NCI-H82 treated with DMSO at 0.1 percent for 48 hours (cell line): ENCODE data around the gene KCTD18.
A peak's percentile ranks its signal among the peaks of the same experiment; 100 is the strongest.

Experiments
- DNase-seq: peaks from one replicate; lab custom pipeline; 2025; ENCODE audit not compliant: unreplicated experiment; lab: John Stamatoyannopoulos, UW

KCTD18 gene

GRCh38 chr2:200509612-200510433, at the start of gene KCTD18:
Gene KCTD18 (minus strand): TSS chr2:200510068. CDS start chr2:200507016, 3,052 bp downstream.
- peak; percentile 54 for DNase-seq

GRCh38 chr2:200540793-200541192, 30.9 kb upstream of the KCTD18 start:
- no peak for DNase-seq

- no peak for DNase-seq
Observed at GRCh38 chr2:200538139-200538538, 28.3 kb upstream of the KCTD18 start.

- DNase-seq, result no peak
Observed at GRCh38 chr2:200534572-200534971, 24.7 kb upstream of the KCTD18 start.

GRCh38 chr2:200533754-200534153, 23.9 kb upstream of the KCTD18 start:
- DNase-seq, result no peak

GRCh38 chr2:200528228-200528627, 18.4 kb upstream of the KCTD18 start:
- DNase-seq, result no peak

- DNase-seq, result peak; percentile 89
Observed at GRCh38 chr2:200525882-200526651, 16.2 kb upstream of the KCTD18 start, which contains the start of gene SGO2. Gene SGO2 (plus strand): TSS chr2:200526207. CDS start chr2:200532976, 6,769 bp downstream.

GRCh38 chr2:200525551-200525881, 15.6 kb upstream of the KCTD18 start:
- DNase-seq, result no peak

GRCh38 chr2:200525066-200525465, 15.2 kb upstream of the KCTD18 start:
- DNase-seq, result no peak

GRCh38 chr2:200523604-200524003, 13.7 kb upstream of the KCTD18 start:
- no peak for DNase-seq

GRCh38 chr2:200523158-200523557, 13.3 kb upstream of the KCTD18 start:
- DNase-seq, result no peak

GRCh38 chr2:200515155-200515554, 5.3 kb upstream of the KCTD18 start:
- DNase-seq, result no peak

GRCh38 chr2:200509235-200509611, 645 bp downstream of the KCTD18 start:
- no peak for DNase-seq

- no peak for DNase-seq
Observed at GRCh38 chr2:200507179-200507578, 2.7 kb downstream of the KCTD18 start.

- no peak for DNase-seq
Observed at GRCh38 chr2:200506679-200507078, 3.2 kb downstream of the KCTD18 start.

- DNase-seq, result no peak
Observed at GRCh38 chr2:200502196-200502595, 7.7 kb downstream of the KCTD18 start.

- DNase-seq, result no peak
Observed at GRCh38 chr2:200498402-200499162, 11.3 kb downstream of the KCTD18 start.

- DNase-seq, result no peak
Observed at GRCh38 chr2:200496696-200497095, 13.2 kb downstream of the KCTD18 start.

GRCh38 chr2:200494048-200494447, 15.8 kb downstream of the KCTD18 start:
- no peak for DNase-seq

- DNase-seq, result no peak
Observed at GRCh38 chr2:200492656-200493055, 17.2 kb downstream of the KCTD18 start.

GRCh38 chr2:200490001-200490400, 19.9 kb downstream of the KCTD18 start:
- DNase-seq, result no peak
